LNCAP (cell line): ENCODE results near the gene GRB10.

Source experiments
- CTCF ChIP-seq: fragments of 450-650 bp; IDR thresholded peaks from 2 replicates; pipeline ENCODE4 v1.5.1; 2017; ENCODE audit warnings: mild to moderate bottlenecking

Gene GRB10

GRCh38 chr7:50627824-50628361 is 154.8 kb downstream of the GRB10 start:
- no peak for TF ChIP-seq CTCF

GRCh38 chr7:50626286-50626685 is 156.4 kb downstream of the GRB10 start:
- TF ChIP-seq CTCF = no peak

DNA sequence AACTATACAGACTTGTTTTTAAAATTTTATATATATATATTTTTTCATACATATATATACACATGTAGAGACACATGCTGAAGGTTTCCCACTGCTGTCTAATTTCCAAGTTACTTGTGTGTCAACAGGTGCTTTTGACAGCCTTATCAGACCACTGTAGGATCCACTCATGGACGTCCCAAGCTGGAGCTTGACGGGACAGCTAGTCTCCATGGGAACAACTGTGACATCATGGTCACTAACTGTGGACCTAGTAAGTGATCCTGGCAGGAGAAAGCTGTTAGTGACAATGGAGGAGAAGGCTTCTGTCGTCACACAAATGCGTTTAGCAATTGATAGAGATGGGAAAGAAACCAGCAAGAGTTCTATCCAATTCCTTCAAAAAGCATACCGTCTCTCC is 157.3 kb downstream of the GRB10 start:
- TF ChIP-seq CTCF = no peak

- no peak for TF ChIP-seq CTCF
Measured at GRCh38 chr7:50622821-50623220, 159.9 kb downstream of the GRB10 start.

DNA sequence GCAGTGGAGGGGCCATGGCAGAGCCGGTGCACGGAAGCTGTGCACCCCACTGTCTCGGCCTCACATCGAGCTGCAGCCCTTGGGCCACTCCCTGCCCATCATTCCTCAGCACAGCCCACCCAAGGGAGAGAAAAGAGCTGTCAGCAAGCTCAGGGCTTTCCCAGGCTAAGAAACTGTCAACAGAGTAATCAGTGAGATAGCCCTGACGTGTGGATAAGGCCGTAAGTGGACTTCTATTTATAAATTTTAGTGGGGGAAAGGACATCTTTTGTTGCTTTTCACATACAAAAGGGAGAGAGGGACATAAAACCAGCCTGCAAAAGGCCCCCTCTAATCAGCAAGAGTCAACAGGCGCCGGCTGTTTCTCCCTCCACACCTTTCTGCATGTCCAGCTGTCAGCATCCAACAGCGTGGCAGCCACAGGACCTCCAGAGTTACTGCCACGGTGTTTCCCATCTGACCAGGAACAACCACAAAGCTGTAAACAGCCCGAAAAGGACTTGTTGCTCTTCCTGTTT is 160.7 kb downstream of the GRB10 start:
- TF ChIP-seq CTCF = no peak

DNA sequence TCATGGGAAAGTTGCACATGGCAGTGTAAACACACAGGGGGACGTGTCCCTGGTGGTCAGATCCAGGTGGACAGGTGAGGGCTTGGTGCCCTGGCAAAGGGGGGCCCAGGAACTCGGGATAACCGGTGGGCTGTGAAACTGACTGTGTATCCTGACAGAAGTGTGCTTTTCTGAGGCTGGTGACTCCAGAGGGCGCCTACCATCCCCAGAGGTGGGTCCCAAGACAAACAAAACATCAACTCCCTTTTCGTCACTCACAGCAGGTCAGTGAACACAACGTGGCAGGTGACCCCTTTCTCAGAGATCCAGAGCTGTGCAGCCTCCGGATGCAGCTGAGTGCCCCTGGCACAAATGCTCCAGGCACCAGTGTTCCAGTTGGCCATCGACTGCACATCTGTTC is 161.5 kb downstream of the GRB10 start:
- TF ChIP-seq CTCF = no peak

DNA sequence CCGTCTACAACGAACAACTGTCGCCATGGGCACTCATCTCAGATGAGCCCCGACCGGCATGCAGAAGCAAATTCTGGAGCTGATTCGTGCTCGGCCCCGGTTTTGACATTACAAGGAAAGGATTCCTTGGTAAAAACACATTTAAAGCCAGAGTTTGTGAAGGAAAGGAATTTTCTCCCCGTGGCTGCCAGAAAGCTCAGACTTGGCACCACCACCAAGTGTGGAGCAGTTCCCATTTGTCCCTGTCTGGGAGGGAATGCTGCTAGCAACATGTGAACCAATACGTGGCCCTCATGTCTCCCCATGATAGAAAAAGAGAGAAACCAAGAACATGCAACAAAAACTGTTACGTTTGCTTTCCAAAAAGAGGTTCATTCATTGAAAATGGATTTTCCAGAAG is 162.3 kb downstream of the GRB10 start:
- TF ChIP-seq CTCF = no peak

DNA sequence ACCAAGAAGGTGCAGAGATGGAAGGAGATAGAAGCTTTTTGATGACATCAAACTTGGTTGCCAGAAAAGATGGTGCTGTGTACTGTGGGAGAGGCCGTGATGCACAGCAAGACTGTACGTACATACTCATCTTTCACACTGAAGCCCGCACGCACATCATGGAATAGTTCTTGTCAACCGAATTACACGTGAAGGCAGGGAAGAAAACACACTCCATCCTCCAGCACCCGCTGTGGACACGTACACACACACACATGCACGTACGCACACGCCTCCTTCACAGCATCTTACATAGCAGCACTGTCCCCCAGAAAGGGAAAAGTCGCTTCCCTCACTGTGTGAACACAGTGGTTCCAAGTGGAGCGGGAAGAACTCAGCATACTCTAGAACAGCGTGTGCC is 163.0 kb downstream of the GRB10 start:
- no peak for TF ChIP-seq CTCF
